Measurements from ENCODE around the gene RAD51B. TPM values are rescaled to one million over a fixed set of nuclear protein-coding genes. Genes with fewer than 3 reads are reported as not detected.

Gene RAD51B
- total and polyA plus RNA-seq, 9 of the 15 experiments (the other 6 are each of a cell fraction or from before 2014, with no cell fraction given), result 8.5 to 17.3 (median 11.3) TPM

GRCh38 chr14:68337279-68337678, 517.7 kb downstream of the RAD51B start:
- POLR2A ChIA-PET, result interaction anchor here (1.2 kb wide), 1 partner anchor 9 kb away, joined by 3 read pairs; no protein-coding TSS in a partner anchor
- intact Hi-C loops (cut with micrococcal nuclease) (no loop called here), in situ Hi-C loops (cut with MboI) (no loop called here)
- H3K4me3 ChIP-seq, result no peak overlapping the region
- no peaks in the 10 kb centered on the region for H3K79me2 ChIP-seq (ENCODE audit: control insufficient read depth, insufficient read depth, low read length)
- H3K9ac ChIP-seq (ENCODE audit: insufficient read depth in 1 of 2, low read depth in 2 of 2, low read length in 2 of 2), result no peak overlapping the region
- BruUV-seq (replicated peaks), result no TSS peak
- peaks cover 0 to 4% of the 10 kb centered on the region in 2 experiments; a peak in 3 of 5 replicates for H3K4me1 ChIP-seq (replicated peaks in 1 of 2; ENCODE audit: control insufficient read depth in 2 of 2, insufficient read depth in 2 of 2, low read length in 2 of 2)
- H3K36me3 ChIP-seq (ENCODE audit: control insufficient read depth, insufficient read depth, low read length), result no peaks in the 10 kb centered on the region
- no peaks in the 10 kb centered on the region for H3K9me1 ChIP-seq (ENCODE audit: control insufficient read depth, insufficient read depth, low read length)
- DNase-seq (ENCODE audit: extremely low read depth in 1 of 4, low spot score in 3 of 4) (no peak), FAIRE-seq (no peak), ATAC-seq (no peak)
- H3K9me3 ChIP-seq (replicated peaks; ENCODE audit: control insufficient read depth, insufficient read depth, low read depth, low read length), result no peaks in the 10 kb centered on the region
- TF ChIP-seq TEAD1 (CRISPR knock-in tag; IDR thresholded peaks at IDR 0.05), result no peak
- no peak for TF ChIP-seq FOXP1 (CRISPR knock-in tag; IDR thresholded peaks at IDR 0.05)
- no peak for TF ChIP-seq NCOA6 (IDR thresholded peaks at IDR 0.05)
- TF ChIP-seq MLX (CRISPR knock-in tag; conservative IDR thresholded peaks at IDR 0.05), result no peak
- TF ChIP-seq, protein P1, sequence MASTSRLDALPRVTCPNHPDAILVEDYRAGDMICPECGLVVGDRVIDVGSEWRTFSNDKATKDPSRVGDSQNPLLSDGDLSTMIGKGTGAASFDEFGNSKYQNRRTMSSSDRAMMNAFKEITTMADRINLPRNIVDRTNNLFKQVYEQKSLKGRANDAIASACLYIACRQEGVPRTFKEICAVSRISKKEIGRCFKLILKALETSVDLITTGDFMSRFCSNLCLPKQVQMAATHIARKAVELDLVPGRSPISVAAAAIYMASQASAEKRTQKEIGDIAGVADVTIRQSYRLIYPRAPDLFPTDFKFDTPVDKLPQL (IDR thresholded peaks at IDR 0.05; ENCODE audit: extremely low read depth, insufficient read length), result no peak
- TF ChIP-seq NONO (IDR thresholded peaks at IDR 0.05; ENCODE audit: low read depth in 2 of 2, low read length in 1 of 2), result no peak
- TF ChIP-seq HNRNPK (IDR thresholded peaks at IDR 0.05; ENCODE audit: low read depth, low read length, poor library complexity, severe bottlenecking), result no peak
- TF ChIP-seq ATF4 (CRISPR knock-in tag; IDR thresholded peaks at IDR 0.05), result no peak
- TF ChIP-seq SREBF2 (CRISPR knock-in tag; IDR thresholded peaks at IDR 0.05), result no peak
- no peak for TF ChIP-seq ZFP36 (IDR thresholded peaks at IDR 0.05; ENCODE audit: low read depth, low read length, partially characterized antibody)
- TF ChIP-seq ZNF263 (CRISPR knock-in tag; IDR thresholded peaks at IDR 0.05; ENCODE audit: borderline replicate concordance), result no peak
- no peak for TF ChIP-seq KLF6 (CRISPR knock-in tag; IDR thresholded peaks at IDR 0.05; ENCODE audit: borderline replicate concordance)
- H3K4me2 ChIP-seq (ENCODE audit: insufficient read depth, low read length), result no peak overlapping the region
- H4K20me1 ChIP-seq (replicated peaks; ENCODE audit: control insufficient read depth, insufficient read depth, low read length), result no peaks in the 10 kb centered on the region
- CTCF ChIA-PET (ENCODE audit: low intra/inter-chr PET ratio), result no interaction called here
- no peak overlapping the region for H2AFZ ChIP-seq (ENCODE audit: low read depth, low read length)
- H3K27ac ChIP-seq (ENCODE audit: extremely low read depth, low read depth, low read length), result no peak overlapping the region
- H3K27me3 ChIP-seq (ENCODE audit: control insufficient read depth in 2 of 2, insufficient read depth in 2 of 2, low read length in 2 of 2), result no peaks in the 10 kb centered on the region

All from K562 (cell line).